ENCODE results near the gene PSMB11.

Gene PSMB11

DNA sequence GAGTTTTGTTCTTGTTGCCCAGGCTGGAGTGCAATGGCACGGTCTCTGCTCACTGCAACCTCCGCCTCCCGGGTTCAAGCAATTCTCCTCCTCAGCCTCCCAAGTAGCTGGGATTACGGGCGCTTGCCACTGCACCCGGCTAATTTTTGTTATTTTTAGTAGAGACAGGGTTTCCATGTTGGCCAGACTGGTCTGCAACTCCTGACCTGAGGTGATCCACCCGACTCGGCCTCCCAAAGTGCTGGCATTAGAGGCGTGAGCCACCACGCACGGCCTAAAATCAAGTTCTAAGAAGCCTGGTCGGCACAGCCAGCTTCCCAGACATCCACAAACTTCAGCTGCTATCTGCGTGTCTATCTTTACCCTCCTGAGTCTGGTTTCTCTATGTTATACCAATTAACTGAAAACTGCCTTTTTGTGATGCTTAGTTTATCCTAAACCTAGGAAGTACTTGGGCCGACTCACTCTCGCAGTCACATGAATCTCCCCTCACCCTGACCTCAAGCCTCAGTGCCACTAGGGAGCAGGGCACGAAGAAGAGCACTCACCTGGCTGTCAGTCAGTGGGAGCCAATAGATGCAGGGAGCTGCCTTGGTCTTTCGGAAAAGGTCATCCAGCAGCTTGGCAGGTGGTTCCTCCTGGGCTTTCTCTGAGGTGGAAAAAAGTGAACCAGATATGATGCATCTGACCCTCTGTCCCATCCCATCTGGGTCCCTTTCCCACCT lies 18.7 kb downstream of the PSMB11 start:
- no peak for DNase-seq

DNA sequence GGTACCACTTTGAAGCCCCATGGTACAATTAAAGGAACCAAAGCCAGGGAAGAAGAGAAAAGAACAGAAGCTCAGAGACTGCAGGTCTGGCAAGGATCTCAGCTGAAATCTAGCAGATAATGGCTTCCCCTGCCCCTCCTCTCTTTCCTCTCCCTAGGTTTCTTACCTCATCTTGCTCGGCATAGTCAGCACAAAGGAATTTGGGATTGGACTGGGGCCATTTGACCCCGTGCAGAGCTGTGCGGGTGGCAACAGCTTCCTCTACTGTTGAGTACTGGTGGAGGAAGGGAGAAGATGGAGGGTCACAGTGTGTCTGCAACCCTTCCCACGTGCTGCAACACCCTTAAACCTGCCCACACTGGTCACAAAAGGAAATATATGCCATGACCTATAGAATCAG lies 20.0 kb downstream of the PSMB11 start:
- no peak for DNase-seq

DNA sequence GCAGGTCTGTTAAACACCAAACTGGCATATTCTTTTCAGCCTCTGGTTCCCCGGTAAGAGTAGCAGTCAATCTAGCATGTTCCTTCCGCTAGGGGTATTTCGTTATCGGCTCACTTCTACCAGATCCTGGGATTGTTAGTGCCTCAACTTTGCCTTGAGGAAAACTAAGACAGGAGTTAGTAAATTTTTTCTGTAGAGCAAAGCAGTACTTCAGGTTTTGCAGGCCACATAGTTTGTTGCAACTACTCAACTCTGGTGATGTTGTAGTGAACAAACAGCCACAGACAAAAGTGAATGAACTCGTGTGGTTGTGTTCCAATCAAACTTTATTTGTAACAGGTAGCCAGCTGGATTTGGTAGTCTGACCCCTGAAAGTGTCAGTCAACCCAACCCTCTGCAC lies 21.6 kb downstream of the PSMB11 start:
- no peak for DNase-seq

DNA sequence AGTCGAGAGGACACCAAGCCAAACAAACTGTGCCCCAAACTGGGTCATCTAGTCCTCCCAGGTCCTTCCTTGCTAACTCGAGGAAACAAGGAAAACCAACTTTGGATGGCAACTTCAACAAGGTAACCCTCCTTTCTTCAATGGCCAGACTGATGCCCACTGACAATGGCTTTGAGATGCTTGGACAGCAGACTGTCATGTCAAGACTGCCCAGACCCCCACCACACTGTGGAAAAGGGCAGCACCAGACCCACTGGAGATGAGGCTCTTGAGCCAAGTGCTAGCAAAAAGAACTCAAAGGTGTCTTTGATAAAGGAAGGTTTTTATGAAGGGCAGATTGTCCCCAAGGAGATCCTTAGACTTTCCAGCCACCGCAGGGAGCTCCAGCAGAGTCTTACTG lies 24.4 kb downstream of the PSMB11 start:
- no peak for DNase-seq

DNA sequence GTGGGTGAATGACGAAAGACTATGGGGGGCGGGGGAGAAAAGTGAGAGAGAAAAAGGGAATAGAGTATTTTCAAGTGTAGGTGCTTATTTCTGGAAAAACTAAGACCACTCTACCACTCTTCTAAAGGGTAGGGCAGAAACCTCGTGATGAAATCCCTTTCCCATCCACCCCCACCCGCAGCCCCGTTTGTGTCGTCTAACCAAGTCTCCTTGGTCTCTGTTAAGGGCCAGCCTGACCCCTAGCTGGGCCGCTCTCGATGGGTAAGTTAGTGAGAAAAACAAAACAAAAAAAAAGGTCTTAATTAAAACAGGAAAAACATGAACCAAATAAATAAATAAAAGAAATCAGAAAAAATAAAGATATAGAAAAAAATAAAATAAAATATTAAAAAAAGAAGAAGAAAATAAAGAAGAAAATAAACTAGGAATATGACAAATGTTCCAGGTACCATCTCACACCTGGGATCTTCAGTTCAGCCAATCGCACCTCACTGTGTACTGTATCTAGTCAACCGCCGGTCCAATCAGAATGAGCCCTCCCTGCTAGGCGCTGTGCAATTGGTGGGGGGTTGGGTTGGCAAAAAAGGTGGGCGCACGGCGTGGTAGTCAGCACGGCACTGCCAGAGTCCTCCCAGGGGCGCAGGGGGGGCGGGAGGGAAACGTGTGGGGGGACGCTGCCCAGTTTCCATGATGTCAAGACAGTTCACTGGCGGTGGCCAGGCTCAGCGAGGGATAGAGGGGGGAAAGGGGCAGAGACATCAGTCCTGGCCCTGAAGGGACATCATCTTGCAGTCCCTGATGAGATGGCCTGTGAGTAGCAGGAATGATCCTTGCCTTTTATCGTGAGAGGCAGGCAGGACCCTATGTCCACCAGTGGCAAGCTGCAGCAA lies 25.1 kb downstream of the PSMB11 start:
- no peak for DNase-seq

DNA sequence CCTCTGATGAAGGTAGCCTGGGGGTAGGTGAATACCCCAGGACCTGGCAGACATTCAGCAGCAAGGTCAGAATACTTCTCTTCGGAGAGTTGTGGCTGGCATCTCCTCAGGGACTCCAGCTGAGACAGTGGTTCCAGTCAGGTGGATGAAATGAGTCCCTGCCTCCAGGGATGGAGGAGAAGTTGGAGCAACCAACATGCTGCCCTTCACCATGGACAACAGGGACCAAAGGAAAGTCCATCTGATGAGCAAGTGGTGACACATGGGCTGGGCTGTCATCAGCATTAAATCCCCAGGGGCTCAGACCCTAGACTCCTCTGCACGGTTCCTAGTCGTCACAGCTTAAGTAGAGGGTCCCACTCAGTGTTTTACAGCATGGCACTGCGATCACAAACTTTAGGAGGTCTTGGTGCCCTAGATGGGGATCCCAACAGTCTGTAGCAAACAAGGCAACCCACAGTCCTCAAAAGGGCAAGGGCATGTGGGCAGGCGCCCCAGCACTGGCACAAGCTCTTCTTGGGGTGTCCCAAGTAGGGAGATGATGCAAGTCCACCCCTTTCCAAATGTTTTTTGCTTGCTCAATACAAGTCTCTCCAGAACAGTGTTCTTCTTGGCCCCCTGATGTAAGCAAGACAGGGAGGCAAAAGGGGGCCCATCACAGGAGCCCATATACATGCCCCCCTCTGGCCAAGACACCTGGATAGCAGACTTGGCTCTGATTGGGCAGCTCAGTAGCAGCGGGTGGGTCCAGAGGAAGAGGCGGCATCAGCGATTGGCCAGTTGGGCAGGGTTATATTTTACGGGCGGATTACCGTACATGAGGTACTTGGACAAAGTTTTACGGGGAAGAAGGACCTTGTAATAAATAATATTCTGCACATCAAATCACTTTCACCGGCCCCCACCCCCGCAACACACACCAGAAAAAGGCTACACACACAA lies 26.1 kb downstream of the PSMB11 start:
- no peak for DNase-seq

DNA sequence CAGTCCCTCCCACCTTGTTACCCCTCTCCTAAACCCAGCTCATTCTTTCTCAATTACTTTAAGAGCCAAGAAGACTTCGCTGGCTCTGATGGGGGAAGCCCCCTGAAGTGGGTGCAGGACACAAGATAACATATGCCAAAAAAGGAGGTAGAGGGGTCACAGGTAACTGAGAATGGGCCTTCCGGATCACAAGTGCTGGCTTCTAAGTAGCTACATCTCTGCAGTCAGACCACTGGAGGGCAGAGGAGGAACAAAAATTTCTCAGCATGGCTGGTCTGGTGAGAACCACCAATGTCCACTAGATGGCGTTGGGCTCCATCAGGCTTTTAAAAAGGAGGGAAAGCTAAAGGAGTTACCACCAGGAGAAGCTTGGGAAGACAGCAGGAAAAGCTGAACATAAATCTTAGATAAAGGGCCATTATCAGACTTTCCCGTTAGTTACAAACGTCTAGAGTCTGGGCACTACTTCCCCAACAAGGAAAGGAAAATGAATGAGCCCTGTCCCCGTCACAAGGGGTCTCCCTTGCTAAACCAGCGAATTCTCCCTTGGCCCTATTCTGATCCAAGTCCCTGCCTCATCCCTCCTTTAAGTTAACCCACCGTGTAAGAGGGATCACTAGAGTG lies 26.9 kb downstream of the PSMB11 start:
- no peak for DNase-seq

GRCh38 chr14:23069413-23069806 lies 27.4 kb downstream of the PSMB11 start:
- no peak for DNase-seq

- DNase-seq, result no peak
Measured at GRCh38 chr14:23070262-23071129, 28.5 kb downstream of the PSMB11 start.

GRCh38 chr14:23071244-23071920 lies 29.4 kb downstream of the PSMB11 start:
- DNase-seq, result no peak

GRCh38 chr14:23071921-23072539 lies 30.0 kb downstream of the PSMB11 start:
- no peak for DNase-seq

- no peak for DNase-seq
Measured at GRCh38 chr14:23074906-23075305, 32.9 kb downstream of the PSMB11 start.

DNA sequence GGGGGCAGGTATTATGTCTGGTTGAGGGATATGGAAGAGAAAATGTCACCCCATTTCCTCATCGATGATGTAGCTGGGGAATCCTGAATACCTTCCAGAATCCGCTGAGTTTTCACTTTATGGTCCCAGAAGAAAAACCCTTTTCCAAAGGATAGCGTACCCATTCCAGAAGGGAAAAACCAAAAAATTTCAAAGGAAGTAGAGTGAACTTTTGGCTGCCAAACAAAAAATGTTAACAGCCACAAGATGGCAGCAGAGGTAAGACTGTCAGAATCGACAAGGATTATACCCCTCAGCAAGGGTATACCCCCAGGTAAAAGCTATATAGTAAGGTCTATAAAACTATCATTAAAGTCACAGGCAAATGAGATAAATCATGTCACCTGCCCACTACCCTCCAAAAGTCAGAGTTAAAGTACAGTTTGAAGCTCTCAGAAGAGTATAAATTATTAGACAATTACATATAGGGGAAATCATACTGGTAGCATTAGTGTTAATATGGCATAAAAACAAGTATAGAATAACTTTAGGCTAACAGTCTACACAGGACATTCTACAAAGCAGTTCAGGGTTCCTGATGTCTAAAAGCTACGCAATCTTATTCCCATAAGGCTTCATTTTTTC lies 34.9 kb downstream of the PSMB11 start:
- DNase-seq, result no peak

GRCh38 chr14:23077962-23078361 lies 36.0 kb downstream of the PSMB11 start:
- DNase-seq, result no peak

DNA sequence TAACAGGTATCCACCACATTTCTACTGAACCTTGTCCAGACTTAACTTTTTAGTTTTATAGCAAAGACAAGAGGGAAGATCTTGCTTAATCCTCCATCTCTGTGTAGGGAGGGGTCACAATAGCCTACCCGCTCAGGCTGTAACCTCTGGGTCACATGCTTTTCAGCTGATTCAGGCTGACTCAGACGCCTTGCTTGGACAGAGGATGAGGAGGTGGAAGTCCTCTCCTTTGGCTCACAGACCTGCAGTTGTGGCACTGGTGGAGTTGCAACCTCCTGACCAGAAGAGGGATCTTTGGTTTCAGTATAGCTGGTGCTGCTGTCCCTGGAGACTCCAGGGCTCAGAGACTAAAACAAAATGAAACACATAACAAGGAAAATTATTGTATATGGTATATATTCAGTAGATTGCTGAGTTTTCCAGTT lies 36.7 kb downstream of the PSMB11 start:
- no peak for DNase-seq

DNA sequence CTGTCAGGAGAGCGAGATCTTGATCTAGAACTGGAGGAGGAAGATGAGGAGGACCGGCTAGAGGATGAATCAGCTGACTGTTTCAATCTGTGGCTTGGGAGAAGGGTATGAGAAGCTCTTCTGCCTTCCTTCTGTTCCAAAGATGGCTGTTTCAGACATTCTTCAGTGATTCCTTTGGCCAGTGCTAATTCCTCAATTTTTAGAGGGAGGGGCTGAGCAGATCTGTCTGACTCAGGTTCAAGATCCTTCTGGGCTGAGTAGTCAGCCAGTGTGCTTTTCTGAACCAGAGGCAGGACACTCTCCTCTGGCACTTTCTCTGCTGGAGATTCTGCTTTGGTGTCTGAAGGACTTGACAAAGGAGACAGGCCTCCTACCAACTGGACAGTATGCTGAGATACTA lies 37.7 kb downstream of the PSMB11 start:
- DNase-seq, result no peak

DNA sequence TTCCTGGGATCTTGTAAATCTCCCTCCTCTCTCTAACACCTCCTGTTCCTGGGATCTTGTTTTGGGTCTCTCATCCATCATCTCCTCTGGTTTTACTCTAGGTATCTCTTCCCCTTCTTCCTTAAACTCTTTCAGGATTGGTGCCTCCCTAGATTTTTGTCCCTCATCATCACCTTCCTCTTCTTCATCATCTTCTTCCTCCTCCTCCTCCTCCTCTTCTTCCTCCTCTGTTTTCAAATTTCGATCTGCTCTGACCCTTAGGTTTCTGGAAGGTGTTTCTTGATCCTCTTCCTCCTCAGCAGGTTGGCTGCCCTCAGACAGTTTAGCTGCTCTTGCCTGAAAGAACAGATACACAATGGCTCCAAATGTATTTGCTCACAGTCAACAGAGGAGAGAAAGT lies 38.5 kb downstream of the PSMB11 start:
- DNase-seq, result no peak

- no peak for DNase-seq
Measured at GRCh38 chr14:23085458-23085857, 43.4 kb downstream of the PSMB11 start.

DNA sequence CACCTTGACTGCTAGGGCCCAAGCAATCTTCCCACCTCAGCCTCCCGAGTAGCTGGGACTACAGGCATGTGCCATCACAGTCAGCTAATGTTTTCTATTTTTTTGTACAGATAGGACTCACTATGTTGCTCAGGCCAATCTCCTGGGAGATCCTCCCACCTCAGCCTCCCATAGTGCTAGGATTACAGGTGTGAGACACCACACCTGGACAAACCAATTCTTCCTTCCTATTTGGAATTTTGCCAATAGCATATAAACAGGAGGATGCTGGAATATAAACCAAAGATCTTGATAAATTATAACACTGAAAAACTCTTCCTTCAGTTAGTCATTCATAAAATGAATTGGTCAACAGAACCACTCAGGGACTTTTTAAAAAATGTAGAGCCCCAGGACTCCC lies 44.6 kb downstream of the PSMB11 start:
- no peak for DNase-seq
